Measurements from ENCODE around the gene IL12RB2. TPM values are rescaled to one million over a fixed set of nuclear protein-coding genes. Genes with fewer than 3 reads are reported as not detected.

Gene IL12RB2
- polyA plus RNA-seq, 1 of the 3 experiments (the other 2 are of a cell fraction), result not detected

- TF ChIP-seq EP300 (IDR thresholded peaks at IDR 0.05; ENCODE audit: borderline replicate concordance in 1 of 2, low read depth in 1 of 2, low read length in 1 of 2), result no peak
- peaks cover 0 to 6% of the 10 kb centered on the region in 2 experiments; a peak in 3 of 4 replicates for H3K4me1 ChIP-seq (ENCODE audit: control insufficient read depth in 1 of 2, insufficient read depth in 2 of 2, low read depth in 1 of 2, low read length in 1 of 2)
- H4K20me1 ChIP-seq (ENCODE audit: insufficient read depth), result no peaks in the 10 kb centered on the region
- no peaks in the 10 kb centered on the region for H3K27me3 ChIP-seq (ENCODE audit: insufficient read depth)
- no peaks in the 10 kb centered on the region for H3K9me3 ChIP-seq
- no peaks in the 10 kb centered on the region for H3F3A ChIP-seq (replicated peaks; ENCODE audit: insufficient read depth)
- WGBS (ENCODE audit: low lambda C conversion rate), result 41% methylated on average over 4 of the region's 4 CpGs
- CTCF ChIA-PET, result interaction anchor here (0.8 to 1.0 kb wide), 2 partner anchors 10 to 239 kb away, joined by 3 read pairs; no protein-coding TSS in a partner anchor
- no peak overlapping the region for H3K4me3 ChIP-seq (ENCODE audit: low read depth in 2 of 2, low read length in 1 of 2)
- H3K27ac ChIP-seq (ENCODE audit: low read depth in 2 of 2, low read length in 1 of 2), result no peak overlapping the region
- no peak for DNase-seq
- H2AFZ ChIP-seq (ENCODE audit: low read depth), result no peak overlapping the region
- no peaks in the 10 kb centered on the region for H3K9me2 ChIP-seq
- POLR2A ChIA-PET, result no interaction called here
- H3K9ac ChIP-seq, result no peak overlapping the region
- H3K79me2 ChIP-seq (ENCODE audit: insufficient read depth), result no peaks in the 10 kb centered on the region
- H3K4me2 ChIP-seq, result no peak overlapping the region
- no peaks in the 10 kb centered on the region for H3K36me3 ChIP-seq (replicated peaks in 1 of 2; ENCODE audit: control insufficient read depth in 1 of 2, insufficient read depth in 2 of 2, low read length in 1 of 2)
These were observed 46.0 kb upstream of the IL12RB2 start for GRCh38 chr1:67261680-67262079.

- POLR2A ChIA-PET, result no interaction called here
- Histone ChIP-seq H2AFZ (ENCODE audit: low read depth) (no peak overlapping the region), H3K27me3 (ENCODE audit: insufficient read depth) (no peaks in the 10 kb centered on the region), H3K4me2 (no peak overlapping the region), H3F3A (replicated peaks; ENCODE audit: insufficient read depth) (no peaks in the 10 kb centered on the region), H3K27ac (ENCODE audit: low read depth in 2 of 2, low read length in 1 of 2) (no peak overlapping the region), H3K9me2 (no peaks in the 10 kb centered on the region), H3K79me2 (ENCODE audit: insufficient read depth) (no peaks in the 10 kb centered on the region), H3K36me3 (replicated peaks in 1 of 2; ENCODE audit: control insufficient read depth in 1 of 2, insufficient read depth in 2 of 2, low read length in 1 of 2) (no peaks in the 10 kb centered on the region), H3K9me3 (no peaks in the 10 kb centered on the region), H3K4me1 (ENCODE audit: control insufficient read depth in 1 of 2, insufficient read depth in 2 of 2, low read depth in 1 of 2, low read length in 1 of 2) (peaks cover 0 to 6% of the 10 kb centered on the region in 2 experiments; a peak in 3 of 4 replicates), H3K9ac (no peak overlapping the region), H4K20me1 (ENCODE audit: insufficient read depth) (no peaks in the 10 kb centered on the region), H3K4me3 (ENCODE audit: low read depth in 2 of 2, low read length in 1 of 2) (no peak overlapping the region)
- 42% methylated on average over 5 of the region's 5 CpGs for WGBS (ENCODE audit: low lambda C conversion rate)
- no peak for DNase-seq
- TF ChIP-seq RCOR1 (IDR thresholded peaks at IDR 0.05; ENCODE audit: low read length) (no peak), REST (IDR thresholded peaks at IDR 0.05; ENCODE audit: low read depth, low read length) (no peak), MEF2A (IDR thresholded peaks at IDR 0.05; ENCODE audit: borderline replicate concordance, low read depth) (no peak), GATA2 (CRISPR knock-in tag; IDR thresholded peaks at IDR 0.05) (no peak), USF2 (IDR thresholded peaks at IDR 0.05; ENCODE audit: borderline replicate concordance, low read depth, low read length) (no peak), TCF12 (IDR thresholded peaks at IDR 0.05) (no peak), SMC3 (IDR thresholded peaks at IDR 0.05; ENCODE audit: low read depth, low read length) (no peak), RFX5 (IDR thresholded peaks at IDR 0.05; ENCODE audit: low read length) (no peak), ELF1 (IDR thresholded peaks at IDR 0.05) (no peak), POLR2AphosphoS5 (IDR thresholded peaks at IDR 0.05; ENCODE audit: low read depth, low read length) (no peak), SIN3A (IDR thresholded peaks at IDR 0.05; ENCODE audit: borderline replicate concordance, low read depth, low read length) (no peak), FOXM1 (IDR thresholded peaks at IDR 0.05; ENCODE audit: low read depth) (no peak), RAD21 (IDR thresholded peaks at IDR 0.05; ENCODE audit: low read length) (no peak), FOSL2 (IDR thresholded peaks at IDR 0.05; ENCODE audit: borderline replicate concordance, low read depth) (no peak), ZBTB33 (IDR thresholded peaks at IDR 0.05; ENCODE audit: borderline replicate concordance, low read depth) (no peak), CHD2 (IDR thresholded peaks at IDR 0.05; ENCODE audit: low read length, partially characterized antibody) (no peak), CTCF (IDR thresholded peaks at IDR 0.05) (no peak), JUND (IDR thresholded peaks at IDR 0.05) (no peak), EP300 (IDR thresholded peaks at IDR 0.05; ENCODE audit: borderline replicate concordance in 1 of 2, low read depth in 1 of 2, low read length in 1 of 2) (no peak), GABPA (IDR thresholded peaks at IDR 0.05; ENCODE audit: low read depth) (no peak)
- CTCF ChIA-PET, result interaction anchor here (0.8 kb wide), 1 partner anchor 9 kb away, joined by 3 read pairs; no protein-coding TSS in a partner anchor
These were observed 44.9 kb upstream of the IL12RB2 start for GRCh38 chr1:67262735-67263134.

Data from SK-N-SH (cell line).